Measurements from ENCODE around the gene TTC9C. TPM values are rescaled to one million over a fixed set of nuclear protein-coding genes. Genes with fewer than 3 reads are reported as not detected.

Gene TTC9C
- total and polyA plus RNA-seq, 2 of the 8 experiments (the other 6 are each of a cell fraction or from before 2014, with no cell fraction given), result 25.4 to 34.1 TPM

- no peak for TF ChIP-seq CHD7 (IDR thresholded peaks at IDR 0.05; ENCODE audit: insufficient replicate concordance, low read length)
- TF ChIP-seq SIN3A (conservative IDR thresholded peaks at IDR 0.05 in 1 of 2, IDR thresholded peaks at IDR 0.05 in 1 of 2; ENCODE audit: low read depth in 1 of 2, low read length in 2 of 2), result no peak
- no peak for TF ChIP-seq POLR2AphosphoS5 (IDR thresholded peaks at IDR 0.05; ENCODE audit: low read depth, low read length)
- TF ChIP-seq TBP (IDR thresholded peaks at IDR 0.05; ENCODE audit: low read depth, low read length), result no peak
- no peak for TF ChIP-seq NANOG (IDR thresholded peaks at IDR 0.05; ENCODE audit: insufficient read depth, low read depth, low read length, poor library complexity, severe bottlenecking)
- no peak for TF ChIP-seq RFX5 (IDR thresholded peaks at IDR 0.05; ENCODE audit: borderline replicate concordance, low read depth, low read length)
- TF ChIP-seq CBX8 (IDR thresholded peaks at IDR 0.05; ENCODE audit: borderline replicate concordance, low read depth, low read length), result no peak
- no peak for TF ChIP-seq JUN (IDR thresholded peaks at IDR 0.05; ENCODE audit: low read depth, low read length)
- TF ChIP-seq SP4 (IDR thresholded peaks at IDR 0.05; ENCODE audit: low read length), result no peak
These were observed 45.8 kb upstream of the TTC9C start (continued) for GRCh38 chr11:62682518-62682917.

All from H1 (cell line).